ENCODE results near the gene ZGLP1. TPM values are rescaled to one million over a fixed set of nuclear protein-coding genes. Genes with fewer than 3 reads are reported as not detected.

ZGLP1 gene
- total RNA-seq, 1 experiment from 2014 or later: 5.0 TPM

DNA sequence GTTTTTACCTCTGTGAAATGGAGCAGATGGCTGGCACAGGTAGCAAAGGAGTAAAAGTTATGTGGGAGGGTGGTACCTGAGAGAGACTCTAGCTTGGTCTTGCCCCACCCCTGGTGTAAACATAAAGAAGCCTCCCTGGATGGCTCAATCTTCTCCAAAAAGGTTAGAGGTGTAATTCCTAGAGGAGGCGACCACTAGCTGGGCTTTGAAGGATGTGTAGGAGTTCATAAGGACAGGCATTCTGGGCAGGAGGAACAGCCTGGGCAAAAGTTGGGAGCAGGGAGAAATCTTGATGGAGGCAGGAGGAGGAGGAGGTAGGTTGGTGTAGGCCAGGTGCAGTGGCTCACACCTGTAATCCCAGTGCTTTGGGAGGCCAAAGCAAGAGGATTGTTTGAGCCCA lies 30.7 kb downstream of the ZGLP1 start:
- RAD21 ChIA-PET (ENCODE audit: low non-redundant PET in 1 of 2, low total read pairs in 2 of 2, uncharacterized antibody in 2 of 2, unreplicated experiment in 2 of 2): no interaction called here

More for the DNA sequence above, 30.7 kb downstream of the ZGLP1 start:
- H3K79me2 ChIP-seq (ENCODE audit: insufficient read depth, low read length): no peaks in the 10 kb centered on the region
- no peaks in the 10 kb centered on the region for H3K27me3 ChIP-seq (ENCODE audit: insufficient read depth, low read length)
- H2AFZ ChIP-seq (ENCODE audit: low read depth, low read length, poor library complexity, severe bottlenecking): no peak overlapping the region
- H3K9me3 ChIP-seq (ENCODE audit: control insufficient read depth in 1 of 2, insufficient read depth in 1 of 2, low read depth in 1 of 2, low read length in 2 of 2): no peaks in the 10 kb centered on the region
- H3K4me1 ChIP-seq (ENCODE audit: control insufficient read depth in 1 of 2, insufficient read depth in 2 of 2, low read length in 2 of 2): peaks cover 9 to 17% of the 10 kb centered on the region in 2 experiments
- no peaks in the 10 kb centered on the region for H4K20me1 ChIP-seq (ENCODE audit: insufficient read depth)
- peaks cover 0 to 8% of the 10 kb centered on the region in 2 experiments; a peak in 2 of 4 replicates for H3K36me3 ChIP-seq (ENCODE audit: control insufficient read depth in 1 of 2, insufficient read depth in 2 of 2, low read length in 2 of 2)
- intact Hi-C loops (cut with micrococcal nuclease): no loop called here
- no peak overlapping the region for H3K4me2 ChIP-seq (ENCODE audit: low read length)
- ATAC-seq (no peak), DNase-seq (ENCODE audit: low read depth, low spot score) (no peak)
- ChIA-PET POLR2A (no interaction called here), CTCF (interaction anchor here (1.3 to 1.9 kb wide), 3 partner anchors 9 to 20 kb away, joined by 3 to 6 read pairs (median 3); partner anchors contain the start of gene ICAM5)
- BruUV-seq (replicated peaks): no TSS peak
- H3K9ac ChIP-seq (ENCODE audit: low read length): no peak overlapping the region
- TF ChIP-seq, protein P1, sequence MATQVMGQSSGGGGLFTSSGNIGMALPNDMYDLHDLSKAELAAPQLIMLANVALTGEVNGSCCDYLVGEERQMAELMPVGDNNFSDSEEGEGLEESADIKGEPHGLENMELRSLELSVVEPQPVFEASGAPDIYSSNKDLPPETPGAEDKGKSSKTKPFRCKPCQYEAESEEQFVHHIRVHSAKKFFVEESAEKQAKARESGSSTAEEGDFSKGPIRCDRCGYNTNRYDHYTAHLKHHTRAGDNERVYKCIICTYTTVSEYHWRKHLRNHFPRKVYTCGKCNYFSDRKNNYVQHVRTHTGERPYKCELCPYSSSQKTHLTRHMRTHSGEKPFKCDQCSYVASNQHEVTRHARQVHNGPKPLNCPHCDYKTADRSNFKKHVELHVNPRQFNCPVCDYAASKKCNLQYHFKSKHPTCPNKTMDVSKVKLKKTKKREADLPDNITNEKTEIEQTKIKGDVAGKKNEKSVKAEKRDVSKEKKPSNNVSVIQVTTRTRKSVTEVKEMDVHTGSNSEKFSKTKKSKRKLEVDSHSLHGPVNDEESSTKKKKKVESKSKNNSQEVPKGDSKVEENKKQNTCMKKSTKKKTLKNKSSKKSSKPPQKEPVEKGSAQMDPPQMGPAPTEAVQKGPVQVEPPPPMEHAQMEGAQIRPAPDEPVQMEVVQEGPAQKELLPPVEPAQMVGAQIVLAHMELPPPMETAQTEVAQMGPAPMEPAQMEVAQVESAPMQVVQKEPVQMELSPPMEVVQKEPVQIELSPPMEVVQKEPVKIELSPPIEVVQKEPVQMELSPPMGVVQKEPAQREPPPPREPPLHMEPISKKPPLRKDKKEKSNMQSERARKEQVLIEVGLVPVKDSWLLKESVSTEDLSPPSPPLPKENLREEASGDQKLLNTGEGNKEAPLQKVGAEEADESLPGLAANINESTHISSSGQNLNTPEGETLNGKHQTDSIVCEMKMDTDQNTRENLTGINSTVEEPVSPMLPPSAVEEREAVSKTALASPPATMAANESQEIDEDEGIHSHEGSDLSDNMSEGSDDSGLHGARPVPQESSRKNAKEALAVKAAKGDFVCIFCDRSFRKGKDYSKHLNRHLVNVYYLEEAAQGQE (IDR thresholded peaks at IDR 0.05; ENCODE audit: low read depth): no peak
- TF ChIP-seq, protein P2, sequence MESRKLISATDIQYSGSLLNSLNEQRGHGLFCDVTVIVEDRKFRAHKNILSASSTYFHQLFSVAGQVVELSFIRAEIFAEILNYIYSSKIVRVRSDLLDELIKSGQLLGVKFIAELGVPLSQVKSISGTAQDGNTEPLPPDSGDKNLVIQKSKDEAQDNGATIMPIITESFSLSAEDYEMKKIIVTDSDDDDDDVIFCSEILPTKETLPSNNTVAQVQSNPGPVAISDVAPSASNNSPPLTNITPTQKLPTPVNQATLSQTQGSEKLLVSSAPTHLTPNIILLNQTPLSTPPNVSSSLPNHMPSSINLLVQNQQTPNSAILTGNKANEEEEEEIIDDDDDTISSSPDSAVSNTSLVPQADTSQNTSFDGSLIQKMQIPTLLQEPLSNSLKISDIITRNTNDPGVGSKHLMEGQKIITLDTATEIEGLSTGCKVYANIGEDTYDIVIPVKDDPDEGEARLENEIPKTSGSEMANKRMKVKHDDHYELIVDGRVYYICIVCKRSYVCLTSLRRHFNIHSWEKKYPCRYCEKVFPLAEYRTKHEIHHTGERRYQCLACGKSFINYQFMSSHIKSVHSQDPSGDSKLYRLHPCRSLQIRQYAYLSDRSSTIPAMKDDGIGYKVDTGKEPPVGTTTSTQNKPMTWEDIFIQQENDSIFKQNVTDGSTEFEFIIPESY (IDR thresholded peaks at IDR 0.05; ENCODE audit: extremely low read depth, insufficient replicate concordance, low read length): no peak
- TF ChIP-seq ZFX (IDR thresholded peaks at IDR 0.05) (no peak), EZH2phosphoT487 (IDR thresholded peaks at IDR 0.05; ENCODE audit: borderline replicate concordance) (no peak), POLR2A (IDR thresholded peaks at IDR 0.05; ENCODE audit: borderline replicate concordance, extremely low read depth, insufficient read depth, insufficient read length) (no peak), RAD21 (IDR thresholded peaks at IDR 0.05; ENCODE audit: low read depth) (no peak), YY1 (IDR thresholded peaks at IDR 0.05; ENCODE audit: extremely low read depth, insufficient replicate concordance, low read depth, low read length) (no peak), CEBPB (IDR thresholded peaks at IDR 0.05; ENCODE audit: low read depth) (no peak), SIN3A (IDR thresholded peaks at IDR 0.05; ENCODE audit: low read depth) (no peak)
- TF ChIP-seq, protein P3, sequence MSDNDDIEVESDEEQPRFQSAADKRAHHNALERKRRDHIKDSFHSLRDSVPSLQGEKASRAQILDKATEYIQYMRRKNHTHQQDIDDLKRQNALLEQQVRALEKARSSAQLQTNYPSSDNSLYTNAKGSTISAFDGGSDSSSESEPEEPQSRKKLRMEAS (IDR thresholded peaks at IDR 0.05): no peak
- H3K4me3 ChIP-seq (replicated peaks in 1 of 2; ENCODE audit: low read depth in 1 of 2, low read length in 2 of 2): no peak overlapping the region
- H3K9me2 ChIP-seq (ENCODE audit: insufficient read depth): no peaks in the 10 kb centered on the region
- no peak overlapping the region for H3K27ac ChIP-seq (ENCODE audit: low read depth, low read length)

Measured in HCT116 (cell line).